ENCODE data around the gene APCS.

Gene APCS

GRCh38 chr1:159594625-159595405, 7.2 kb downstream of the APCS start:
- no peak overlapping the region for H3K4me3 ChIP-seq (ENCODE audit: low read depth, low read length)
- no peaks in the 10 kb centered on the region for H3K4me1 ChIP-seq (ENCODE audit: control insufficient read depth, insufficient read depth, low read length)
- H3K27ac ChIP-seq (ENCODE audit: extremely low read depth, low read depth, low read length) = no peak overlapping the region
- H3K9me3 ChIP-seq (ENCODE audit: control insufficient read depth, insufficient read depth, low read depth, low read length) = no peaks in the 10 kb centered on the region
- POLR2A ChIA-PET = no interaction called here
- TF ChIP-seq ZNF600 (tag by site-specific recombination; IDR thresholded peaks at IDR 0.05) (no peak), BCL11B (tag by site-specific recombination; IDR thresholded peaks at IDR 0.05; ENCODE audit: low read depth) (no peak), ZSCAN5A (tag by site-specific recombination; IDR thresholded peaks at IDR 0.05) (no peak), ZNF18 (tag by site-specific recombination; IDR thresholded peaks at IDR 0.05) (no peak), ZNF561 (tag by site-specific recombination; IDR thresholded peaks at IDR 0.05; ENCODE audit: borderline replicate concordance) (no peak), KLF9 (tag by site-specific recombination; IDR thresholded peaks at IDR 0.05; ENCODE audit: low read depth) (no peak), ZNF621 (tag by site-specific recombination; IDR thresholded peaks at IDR 0.05) (no peak), ZNF610 (tag by site-specific recombination; IDR thresholded peaks at IDR 0.05; ENCODE audit: borderline replicate concordance) (no peak), ZNF623 (tag by site-specific recombination; IDR thresholded peaks at IDR 0.05) (no peak), ZNF280D (tag by site-specific recombination; IDR thresholded peaks at IDR 0.05) (no peak), ZBTB10 (tag by site-specific recombination; IDR thresholded peaks at IDR 0.05) (no peak), ZBTB7A (tag by site-specific recombination; IDR thresholded peaks at IDR 0.05; ENCODE audit: low read depth) (no peak), ZNF514 (tag by site-specific recombination; IDR thresholded peaks at IDR 0.05) (no peak), ZNF76 (tag by site-specific recombination; IDR thresholded peaks at IDR 0.05; ENCODE audit: borderline replicate concordance, low read depth) (no peak), ZNF596 (tag by site-specific recombination; IDR thresholded peaks at IDR 0.05) (no peak), EGR2 (tag by site-specific recombination; IDR thresholded peaks at IDR 0.05; ENCODE audit: low read depth) (no peak), ZBTB21 (tag by site-specific recombination; IDR thresholded peaks at IDR 0.05) (no peak), ZNF184 (tag by site-specific recombination; IDR thresholded peaks at IDR 0.05) (no peak), ZNF121 (tag by site-specific recombination; IDR thresholded peaks at IDR 0.05) (no peak)
- H3K36me3 ChIP-seq (ENCODE audit: control insufficient read depth in 2 of 2, insufficient read depth in 1 of 2, low read length in 2 of 2) = no peaks in the 10 kb centered on the region
- CTCF ChIA-PET = interaction anchor here (0.6 kb wide), 1 partner anchor 207 kb away, joined by 4 read pairs; the partner anchor contains the start of gene FCRL6

Measured in HEK293 (cell line).